Skeletal muscle cell (primary cell): ENCODE data around the gene FAM98C.

Experiments
- DNase-seq: peaks from one replicate; pipeline ENCODE4 v3.0.0-alpha.2; 2010; ENCODE audit warnings: low read depth
- H3K4me3 ChIP-seq: 2 replicates; pipeline ENCODE4 v1.5.1; 2011; ENCODE audit warnings: low read depth, mild to moderate bottlenecking, control low read depth, low read length, moderate library complexity

FAM98C gene

DNA sequence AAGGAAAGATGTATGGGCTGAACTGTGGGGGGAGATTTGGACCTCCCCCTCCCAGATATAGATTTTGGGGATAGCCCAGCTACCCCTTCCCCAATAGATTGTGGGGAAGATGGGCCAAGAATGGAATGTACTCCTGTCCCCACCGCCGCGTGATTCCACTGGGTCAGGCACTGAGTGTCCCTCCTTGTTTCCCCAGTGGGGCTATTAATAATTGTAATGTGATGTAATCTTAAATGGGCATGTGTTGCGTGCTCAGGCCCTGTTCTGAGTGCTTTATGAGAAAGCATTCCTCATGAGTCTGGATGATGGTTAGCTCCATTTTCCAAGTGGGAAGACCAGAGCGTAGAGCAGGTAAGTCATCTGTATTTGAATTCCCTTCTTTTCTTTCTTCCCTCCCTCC is 27.1 kb upstream of the FAM98C start:
- H3K4me3 ChIP-seq = peak overlapping the region; percentile 93
- DNase-seq = no peak

GRCh38 chr19:38376576-38376975 is 26.3 kb upstream of the FAM98C start:
- DNase-seq = no peak
- peak overlapping the region; percentile 93 for H3K4me3 ChIP-seq

GRCh38 chr19:38377052-38377451 is 25.8 kb upstream of the FAM98C start:
- no peak for DNase-seq
- H3K4me3 ChIP-seq = no peak overlapping the region

DNA sequence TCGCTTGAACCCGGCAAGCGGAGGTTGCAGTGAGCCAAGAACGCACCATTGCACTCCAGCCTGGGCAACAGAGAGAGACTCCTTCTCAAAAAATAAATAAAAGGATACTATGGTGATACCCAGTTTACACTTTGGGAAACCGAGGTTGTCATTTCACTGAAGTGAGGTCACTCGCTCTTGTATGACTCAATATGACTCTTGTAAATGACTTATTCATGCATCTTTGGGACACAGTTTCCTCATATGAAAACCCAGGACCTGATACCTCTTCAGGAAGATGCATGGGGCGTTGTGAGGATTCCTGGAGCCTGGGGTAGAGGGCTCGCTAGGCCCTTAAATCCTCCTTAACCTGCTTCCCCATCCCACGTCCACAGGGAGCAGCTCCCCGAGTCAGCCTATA is 24.0 kb upstream of the FAM98C start:
- H3K4me3 ChIP-seq = no peak overlapping the region
- DNase-seq = no peak

- no peak for DNase-seq
- H3K4me3 ChIP-seq = no peak overlapping the region
Measured at GRCh38 chr19:38381138-38381537, 21.8 kb upstream of the FAM98C start.

DNA sequence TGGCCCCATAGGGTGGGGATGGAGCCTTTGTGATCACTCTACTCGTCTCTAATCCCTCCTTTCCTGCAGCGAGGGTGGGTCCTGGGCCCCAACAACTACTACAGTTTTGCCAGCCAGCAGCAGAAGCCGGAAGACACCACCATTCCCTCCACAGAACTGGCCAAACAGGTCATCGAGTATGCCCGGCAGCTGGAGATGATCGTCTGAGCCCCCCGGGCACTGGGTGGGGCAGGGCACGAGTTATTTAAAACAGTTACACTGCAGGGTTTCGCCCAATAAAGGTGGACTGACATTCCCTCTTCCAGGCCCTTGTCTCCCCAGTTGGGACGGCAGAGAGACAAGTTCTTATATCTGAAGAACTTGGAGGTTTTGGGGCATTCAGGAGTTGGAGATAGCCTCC is 19.7 kb upstream of the FAM98C start:
- no peak for DNase-seq
- H3K4me3 ChIP-seq = no peak overlapping the region

DNA sequence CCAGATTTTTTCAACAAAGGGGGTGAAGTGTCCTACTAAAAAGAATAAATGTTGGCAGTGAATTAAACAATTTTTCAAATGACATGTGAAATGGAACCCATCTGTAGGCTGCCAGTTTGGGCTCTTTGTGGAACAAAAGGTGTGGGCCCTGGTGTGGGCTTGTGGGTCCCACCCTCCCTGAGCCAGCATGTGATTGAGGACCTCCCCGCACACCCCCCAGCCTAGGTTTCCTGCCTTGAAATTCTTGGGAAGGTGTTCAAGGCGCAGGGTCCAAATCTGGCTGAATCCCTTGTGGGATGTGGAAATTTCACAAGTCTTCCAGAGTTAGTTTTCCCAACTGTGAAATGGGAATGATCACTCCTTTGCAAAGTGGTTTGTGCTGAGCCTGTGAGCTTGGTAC is 19.1 kb upstream of the FAM98C start:
- DNase-seq = no peak
- H3K4me3 ChIP-seq = no peak overlapping the region

DNA sequence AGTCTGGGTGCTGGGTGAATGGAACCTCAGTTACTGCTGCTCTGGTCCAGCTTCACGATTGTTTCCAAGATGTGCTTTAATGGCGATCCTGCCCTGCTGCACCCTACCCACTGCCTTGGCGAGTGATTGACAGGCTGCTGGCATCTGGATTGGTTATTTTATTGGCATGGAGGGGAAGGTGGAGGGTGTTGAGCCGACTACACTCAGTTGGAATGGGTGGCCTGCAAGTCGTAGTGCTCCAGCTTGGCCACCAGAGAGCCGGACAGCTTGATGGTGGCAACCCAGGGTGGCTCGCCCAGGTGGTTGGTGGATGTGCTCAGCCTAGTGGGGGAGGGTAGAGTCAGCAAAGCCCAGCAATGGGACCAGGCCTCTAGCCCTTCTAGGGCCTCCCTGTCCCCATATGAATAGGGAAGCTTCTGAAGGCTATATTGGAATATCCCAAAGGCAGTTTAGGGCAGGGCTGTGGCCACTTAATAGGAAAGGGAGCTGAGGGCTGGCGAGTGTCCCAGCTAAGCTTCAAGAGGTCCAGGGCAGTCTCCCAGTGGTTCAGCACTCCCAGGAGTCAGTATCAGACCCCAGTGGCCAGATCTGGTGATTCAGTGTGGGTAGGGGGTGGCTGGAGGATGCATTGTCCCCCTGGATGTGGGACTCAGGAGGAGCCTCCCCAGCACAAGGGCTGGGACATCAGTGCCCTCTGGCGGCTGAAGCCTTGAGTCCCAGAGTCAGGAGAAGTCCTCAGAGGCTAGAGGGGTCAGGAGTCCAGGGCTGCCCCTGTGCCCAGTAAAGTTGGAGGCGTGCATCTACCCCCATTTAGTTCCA is 18.5 kb upstream of the FAM98C start:
- DNase-seq = no peak
- no peak overlapping the region for H3K4me3 ChIP-seq

DNA sequence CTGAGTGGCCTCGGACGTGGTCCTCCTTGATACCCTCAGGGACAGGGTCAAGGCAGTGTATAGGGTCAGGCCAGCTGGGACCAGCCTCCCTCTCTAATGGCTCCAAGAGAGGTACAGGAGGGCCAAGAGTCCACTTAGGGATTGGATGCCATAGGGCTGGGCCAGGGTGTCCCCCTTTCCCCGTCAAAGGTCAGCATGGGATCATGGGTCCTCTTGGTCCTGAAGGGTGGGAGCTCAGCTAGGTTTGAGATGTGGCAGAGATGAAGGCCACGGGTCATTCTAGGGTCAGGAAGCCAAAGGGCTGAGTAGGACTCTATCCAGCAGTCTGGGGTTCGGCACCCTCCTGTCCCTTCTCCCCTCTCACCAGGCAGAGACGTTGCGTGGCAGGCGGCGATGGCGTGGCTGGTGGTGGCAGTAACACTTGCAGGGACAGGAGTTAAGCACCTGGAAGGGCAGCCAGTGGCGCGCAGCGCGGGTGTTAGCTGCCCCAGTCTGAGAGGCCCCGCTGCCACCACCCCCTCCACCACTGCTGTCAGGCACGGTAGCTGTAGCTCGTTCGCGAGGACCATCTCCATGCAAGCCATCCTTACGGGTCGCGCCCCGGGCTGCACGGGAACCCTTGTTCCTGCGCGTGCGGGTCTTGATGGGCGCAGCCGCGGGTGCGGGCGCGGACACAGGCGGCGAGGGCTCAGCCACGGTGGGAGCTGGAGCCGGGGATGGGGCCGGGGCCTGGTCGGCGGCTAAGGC is 17.7 kb upstream of the FAM98C start:
- DNase-seq = no peak
- H3K4me3 ChIP-seq = no peak overlapping the region

GRCh38 chr19:38385804-38386257 is 17.1 kb upstream of the FAM98C start:
- DNase-seq = no peak
- H3K4me3 ChIP-seq = no peak overlapping the region

DNA sequence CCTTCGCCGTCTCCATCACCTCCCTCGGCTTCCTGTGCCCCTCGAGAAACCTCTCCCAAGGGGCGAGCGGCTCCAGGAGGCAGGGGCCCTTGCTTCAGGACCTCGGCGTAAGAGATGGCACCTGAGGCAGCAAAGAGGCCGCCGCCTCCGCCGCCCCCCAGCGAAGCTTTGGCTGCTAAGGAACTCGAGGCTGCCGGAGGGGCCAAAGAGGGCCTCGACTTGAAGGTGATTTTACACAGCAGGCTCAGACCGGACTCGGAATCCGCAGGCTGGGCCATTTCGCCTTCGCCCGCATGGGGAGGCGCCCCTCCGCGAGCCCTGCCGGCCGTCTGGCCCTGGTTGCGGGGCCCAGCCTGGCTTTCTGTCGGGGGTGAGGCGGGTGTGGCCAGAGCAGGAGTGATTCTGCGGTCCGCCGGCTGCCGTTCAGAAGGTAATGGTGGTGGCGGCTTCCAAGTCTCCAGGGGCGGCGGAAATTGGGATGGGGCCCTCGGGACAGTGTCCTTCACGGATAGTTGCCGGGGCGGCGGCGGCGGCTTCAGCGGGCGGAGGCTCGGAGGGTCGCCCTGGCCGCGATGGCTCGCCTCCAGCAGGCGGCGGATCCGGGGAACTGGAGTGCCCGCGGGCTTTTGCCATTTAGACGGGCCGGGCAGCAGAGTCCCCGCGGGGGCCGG is 16.5 kb upstream of the FAM98C start:
- H3K4me3 ChIP-seq = no peak overlapping the region
- DNase-seq = no peak

GRCh38 chr19:38386971-38387549 is 15.8 kb upstream of the FAM98C start:
- H3K4me3 ChIP-seq = peak overlapping the region; percentile 81
- DNase-seq = no peak

DNA sequence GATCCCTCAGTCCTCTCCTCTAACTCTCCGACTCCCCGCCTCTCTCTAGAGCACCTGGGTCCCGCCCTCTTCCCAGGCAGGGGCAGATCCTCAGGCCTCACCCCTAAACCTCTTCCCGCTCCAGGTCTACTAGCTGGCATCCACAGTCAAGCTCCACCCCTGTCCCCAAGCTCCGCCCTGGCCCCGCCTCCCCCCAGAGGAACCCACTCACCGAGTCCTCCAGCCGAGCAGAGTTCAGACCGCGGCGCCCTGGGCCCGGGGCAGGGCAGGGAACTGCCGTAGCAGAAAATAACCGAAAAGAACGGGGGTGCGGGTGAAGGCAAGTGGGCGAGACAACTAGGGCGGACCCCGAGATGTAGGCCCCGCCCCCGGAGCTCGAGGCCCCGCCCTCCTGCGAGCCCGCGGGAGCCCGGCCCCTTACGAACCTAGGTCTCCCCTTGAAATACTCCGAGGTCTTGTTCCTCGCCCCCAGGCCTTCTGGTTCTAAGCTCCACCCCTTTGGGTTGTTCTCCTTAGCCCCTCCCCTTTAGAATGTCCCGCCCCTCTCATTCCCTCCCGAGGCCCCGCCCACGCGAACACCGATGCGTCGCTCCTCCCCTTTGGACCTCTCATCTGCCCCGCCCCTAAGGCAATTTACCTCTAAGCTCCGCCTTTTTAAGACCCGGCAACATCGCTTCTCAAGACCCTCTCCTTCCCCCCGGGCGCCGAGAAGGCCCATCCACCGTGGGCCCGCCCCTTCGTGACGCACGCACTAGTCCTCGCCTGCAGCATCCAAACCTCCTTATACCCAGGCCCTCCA is 15.1 kb upstream of the FAM98C start, which contains the start of gene GGN:
Gene GGN, minus strand, starts transcription at position 485 of the 799 bp plus-strand sequence. CDS start 773 bp downstream, outside the sequence.
- peak within 1 kb of the TSS; percentile 81 for H3K4me3 ChIP-seq
- peak; percentile 81 for DNase-seq

GRCh38 chr19:38388349-38389100 is 14.4 kb upstream of the FAM98C start, which contains the start of gene SPRED3:
SPRED3 (plus strand) TSS chr19:38388697; CDS start chr19:38390303, 1,606 bp downstream.
- DNase-seq = no peak
- peak within 1 kb of the TSS; percentile 81 for H3K4me3 ChIP-seq

GRCh38 chr19:38389101-38389925 is 13.6 kb upstream of the FAM98C start:
- H3K4me3 ChIP-seq = peak overlapping the region; percentile 81
- DNase-seq = peak; percentile 41

- no peak for DNase-seq
- H3K4me3 ChIP-seq = peak overlapping the region; percentile 81
Measured at GRCh38 chr19:38389957-38390924, 12.7 kb upstream of the FAM98C start.
